ENCODE measurements around the gene HS6ST3.

Gene HS6ST3

DNA sequence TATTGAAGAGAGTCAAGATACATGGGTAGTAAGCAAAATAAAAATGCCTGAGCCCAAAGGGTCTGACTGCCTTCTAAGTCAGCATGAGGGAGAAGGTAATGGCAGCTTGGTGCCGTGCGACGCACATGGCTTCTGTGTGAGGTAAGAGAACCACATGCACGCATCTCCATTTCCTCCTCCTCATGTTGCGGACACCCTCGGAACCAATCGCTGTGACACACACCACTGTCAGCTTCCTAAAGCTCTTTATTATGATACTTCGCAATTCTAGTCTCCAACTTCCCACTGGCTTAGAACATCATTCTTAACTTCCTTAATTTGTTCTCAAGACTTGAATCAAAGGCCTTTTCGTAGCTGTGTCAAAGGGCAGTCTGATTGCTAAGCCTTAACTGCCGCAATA is 734.2 kb downstream of the HS6ST3 start:
- H3K4me1 Mint-ChIP-seq (ENCODE audit: low read depth) = no peaks in the 10 kb centered on the region
- no peak overlapping the region for H3K4me3 Mint-ChIP-seq
- no peaks in the 10 kb centered on the region for H3K27me3 Mint-ChIP-seq (ENCODE audit: low read depth)
- H3K27ac Mint-ChIP-seq = no peak overlapping the region
- H3K36me3 Mint-ChIP-seq (ENCODE audit: low read depth) = no peaks in the 10 kb centered on the region
- no peak for DNase-seq (ENCODE audit: low spot score)
- no peaks in the 10 kb centered on the region for H3K9me3 Mint-ChIP-seq

DNA sequence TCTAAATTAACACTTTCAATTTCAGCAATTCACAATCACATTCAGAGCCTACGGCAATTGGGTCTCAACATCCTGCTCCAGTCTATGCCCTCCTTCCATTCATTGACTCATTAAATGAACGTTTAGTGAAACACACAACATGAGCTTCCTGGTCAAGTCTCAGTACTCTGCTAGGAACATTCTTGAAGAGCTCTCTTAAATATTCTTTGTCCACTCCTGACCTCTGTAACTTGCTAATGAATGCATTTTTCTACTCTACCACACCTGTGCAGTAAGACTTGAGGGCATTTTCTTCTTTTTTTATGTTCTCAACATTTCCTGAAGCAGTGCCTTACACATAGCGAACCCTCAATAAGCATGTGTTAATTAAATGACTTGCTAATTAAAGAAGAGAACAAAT is 735.7 kb downstream of the HS6ST3 start:
- Mint-ChIP-seq H3K9me3 (no peaks in the 10 kb centered on the region), H3K36me3 (ENCODE audit: low read depth) (no peaks in the 10 kb centered on the region), H3K27me3 (ENCODE audit: low read depth) (no peaks in the 10 kb centered on the region), H3K27ac (no peak overlapping the region), H3K4me3 (no peak overlapping the region), H3K4me1 (ENCODE audit: low read depth) (no peaks in the 10 kb centered on the region)
- no peak for DNase-seq (ENCODE audit: low spot score)

DNA sequence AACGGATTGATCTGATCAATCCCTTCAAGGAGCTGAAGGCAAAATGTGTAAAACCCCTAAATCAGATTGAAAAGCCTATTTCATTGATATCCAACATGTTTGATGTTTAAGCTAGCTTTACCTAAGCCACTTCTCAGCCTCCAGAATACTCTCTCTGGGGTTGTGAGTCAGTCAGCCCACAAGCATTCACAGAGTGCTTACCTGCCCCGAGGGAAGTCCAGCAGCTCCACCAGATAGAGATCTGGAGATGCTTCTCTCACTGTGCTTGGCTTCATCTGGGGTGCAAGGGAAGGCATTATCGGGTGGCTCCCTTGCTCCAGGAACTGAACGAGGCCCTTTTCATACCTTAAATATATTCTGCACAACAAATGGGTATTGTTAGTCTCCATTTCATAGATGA is 744.7 kb downstream of the HS6ST3 start:
- no peak for DNase-seq (ENCODE audit: low spot score)
- Mint-ChIP-seq H3K4me1 (ENCODE audit: low read depth) (no peaks in the 10 kb centered on the region), H3K4me3 (no peak overlapping the region), H3K36me3 (ENCODE audit: low read depth) (no peaks in the 10 kb centered on the region), H3K27me3 (ENCODE audit: low read depth) (no peaks in the 10 kb centered on the region), H3K9me3 (peaks cover 4% of the 10 kb centered on the region), H3K27ac (no peak overlapping the region)

DNA sequence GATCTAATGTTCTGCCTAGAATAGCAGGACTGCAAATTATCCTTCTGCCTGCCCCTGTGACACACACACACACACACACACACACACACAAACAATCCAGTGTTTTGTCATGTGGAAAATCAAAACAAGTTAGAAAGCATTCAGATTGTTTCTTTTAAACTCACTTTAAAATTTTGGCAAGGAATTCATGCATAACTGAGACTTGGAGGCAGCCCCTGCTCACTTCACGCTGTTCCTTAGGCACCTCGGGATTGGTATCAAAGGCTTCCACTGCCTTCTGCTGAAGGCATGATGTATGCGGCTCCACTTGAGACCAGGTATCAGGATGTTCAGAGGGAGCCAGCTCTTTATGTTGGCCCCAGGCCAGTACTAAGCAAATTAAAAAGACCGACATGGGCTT is 745.6 kb downstream of the HS6ST3 start:
- no peak for DNase-seq (ENCODE audit: low spot score)
- Mint-ChIP-seq H3K9me3 (peaks cover 4% of the 10 kb centered on the region), H3K4me1 (ENCODE audit: low read depth) (no peaks in the 10 kb centered on the region), H3K27me3 (ENCODE audit: low read depth) (no peaks in the 10 kb centered on the region), H3K4me3 (no peak overlapping the region), H3K27ac (no peak overlapping the region), H3K36me3 (ENCODE audit: low read depth) (no peaks in the 10 kb centered on the region)

DNA sequence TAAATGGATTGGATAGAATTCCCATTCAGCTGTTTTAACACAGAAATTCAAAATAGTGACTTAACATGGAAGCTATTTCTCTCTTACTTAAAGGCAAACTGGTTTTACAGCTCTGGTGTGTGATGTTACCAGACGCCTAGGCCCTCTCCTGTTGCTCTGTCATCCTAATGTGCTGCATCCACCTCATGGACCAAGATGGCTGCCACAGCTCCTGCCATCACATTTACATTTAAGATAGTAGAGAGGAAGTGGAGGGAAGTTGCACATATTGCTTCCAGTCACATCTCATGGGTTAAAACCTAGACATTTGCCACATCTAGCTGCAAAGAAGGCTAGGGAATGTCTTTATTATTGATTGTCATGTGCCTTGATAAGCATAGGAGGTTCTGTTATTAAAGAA is 746.8 kb downstream of the HS6ST3 start:
- Mint-ChIP-seq H3K9me3 (peaks cover 4% of the 10 kb centered on the region), H3K27ac (no peak overlapping the region), H3K4me1 (ENCODE audit: low read depth) (no peaks in the 10 kb centered on the region), H3K27me3 (ENCODE audit: low read depth) (no peaks in the 10 kb centered on the region), H3K4me3 (no peak overlapping the region), H3K36me3 (ENCODE audit: low read depth) (no peaks in the 10 kb centered on the region)
- DNase-seq (ENCODE audit: low spot score) = no peak

DNA sequence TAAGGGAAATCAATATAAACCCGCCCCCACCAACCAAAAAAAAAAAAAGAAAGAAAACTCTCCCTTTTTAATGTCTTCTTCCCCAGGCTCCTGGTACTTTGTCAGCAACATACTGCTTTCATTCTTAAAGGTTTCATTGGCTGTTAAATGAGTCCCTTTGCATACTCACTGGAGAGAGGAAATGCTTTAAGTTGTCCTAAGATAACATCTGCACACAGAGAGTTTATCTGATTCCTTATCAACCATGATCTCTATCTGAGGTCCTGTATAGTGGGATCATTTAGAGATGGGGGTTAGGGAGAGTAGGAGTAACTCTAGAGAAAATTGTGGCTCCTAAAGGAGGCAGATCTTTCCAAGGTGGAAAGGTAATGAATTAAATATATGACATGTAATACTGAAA is 747.9 kb downstream of the HS6ST3 start:
- no peaks in the 10 kb centered on the region for H3K4me1 Mint-ChIP-seq (ENCODE audit: low read depth)
- no peak overlapping the region for H3K27ac Mint-ChIP-seq
- no peak overlapping the region for H3K4me3 Mint-ChIP-seq
- no peak for DNase-seq (ENCODE audit: low spot score)
- peaks cover 4% of the 10 kb centered on the region for H3K9me3 Mint-ChIP-seq
- no peaks in the 10 kb centered on the region for H3K36me3 Mint-ChIP-seq (ENCODE audit: low read depth)
- no peaks in the 10 kb centered on the region for H3K27me3 Mint-ChIP-seq (ENCODE audit: low read depth)

DNA sequence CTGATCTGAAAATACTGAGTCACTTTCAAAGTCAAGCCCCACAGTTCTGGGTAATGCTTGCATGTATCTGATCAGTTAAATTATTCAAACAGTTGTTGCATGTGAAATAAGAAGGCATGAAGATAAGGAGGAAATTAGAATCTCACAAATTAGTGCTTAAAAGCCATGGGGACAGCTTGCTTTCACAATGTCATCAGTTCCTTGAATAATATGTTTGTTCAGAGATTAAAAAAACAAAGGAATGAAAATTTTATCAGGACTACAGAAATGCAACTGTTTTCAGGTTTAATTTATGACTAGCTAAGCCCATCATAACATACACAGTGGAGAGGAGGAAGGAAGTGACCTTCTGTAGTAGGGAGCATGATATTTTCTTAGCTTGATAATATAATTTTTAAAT is 754.3 kb downstream of the HS6ST3 start:
- H3K27me3 Mint-ChIP-seq (ENCODE audit: low read depth) = no peaks in the 10 kb centered on the region
- H3K9me3 Mint-ChIP-seq = no peaks in the 10 kb centered on the region
- no peak overlapping the region for H3K4me3 Mint-ChIP-seq
- H3K36me3 Mint-ChIP-seq (ENCODE audit: low read depth) = no peaks in the 10 kb centered on the region
- no peak for DNase-seq (ENCODE audit: low spot score)
- no peaks in the 10 kb centered on the region for H3K4me1 Mint-ChIP-seq (ENCODE audit: low read depth)
- H3K27ac Mint-ChIP-seq = no peak overlapping the region

DNA sequence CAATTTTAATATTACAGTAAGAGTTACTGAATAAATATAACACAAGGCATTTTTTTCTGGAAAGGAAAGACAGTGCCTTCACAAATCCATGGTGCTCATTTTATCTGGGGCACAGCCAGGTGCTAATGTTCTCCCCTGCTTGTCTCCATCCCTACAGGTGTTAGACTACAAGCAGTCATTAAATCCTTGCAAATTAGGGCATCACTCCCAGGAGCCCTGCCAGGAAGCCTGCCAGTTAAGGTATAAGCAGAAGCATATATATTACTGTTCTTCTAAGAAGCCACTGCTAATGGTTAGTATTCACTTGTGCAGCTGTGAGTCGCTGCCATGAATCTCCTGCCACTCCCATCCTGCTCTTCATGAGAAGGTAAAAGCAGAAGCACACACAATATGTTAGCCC is 754.7 kb downstream of the HS6ST3 start:
- DNase-seq (ENCODE audit: low spot score) = no peak
- Mint-ChIP-seq H3K36me3 (ENCODE audit: low read depth) (no peaks in the 10 kb centered on the region), H3K27me3 (ENCODE audit: low read depth) (no peaks in the 10 kb centered on the region), H3K4me3 (no peak overlapping the region), H3K27ac (no peak overlapping the region), H3K9me3 (no peaks in the 10 kb centered on the region), H3K4me1 (ENCODE audit: low read depth) (no peaks in the 10 kb centered on the region)

DNA sequence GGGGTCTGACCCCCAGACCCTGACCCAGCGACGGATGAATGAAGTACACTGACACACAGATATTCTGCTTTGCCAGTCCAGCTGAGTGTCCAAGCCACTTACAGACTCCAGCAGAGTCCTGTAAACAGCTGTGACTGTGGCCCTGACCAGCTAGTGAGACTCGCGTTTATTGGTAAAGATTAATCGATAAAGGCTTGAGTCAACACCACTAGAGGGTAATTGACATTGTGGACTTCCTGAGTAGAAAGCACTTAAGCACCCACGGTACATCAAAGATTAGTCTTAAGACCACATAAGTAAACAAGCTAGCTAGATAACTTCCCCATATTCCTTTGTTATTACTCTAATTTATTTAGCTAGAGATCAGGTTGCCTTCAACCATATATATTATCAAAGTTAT is 758.4 kb downstream of the HS6ST3 start:
- H3K27me3 Mint-ChIP-seq (ENCODE audit: low read depth) = no peaks in the 10 kb centered on the region
- H3K4me1 Mint-ChIP-seq (ENCODE audit: low read depth) = no peaks in the 10 kb centered on the region
- H3K36me3 Mint-ChIP-seq (ENCODE audit: low read depth) = no peaks in the 10 kb centered on the region
- no peak overlapping the region for H3K4me3 Mint-ChIP-seq
- DNase-seq (ENCODE audit: low spot score) = no peak
- H3K9me3 Mint-ChIP-seq = peaks cover 7% of the 10 kb centered on the region
- H3K27ac Mint-ChIP-seq = no peak overlapping the region

DNA sequence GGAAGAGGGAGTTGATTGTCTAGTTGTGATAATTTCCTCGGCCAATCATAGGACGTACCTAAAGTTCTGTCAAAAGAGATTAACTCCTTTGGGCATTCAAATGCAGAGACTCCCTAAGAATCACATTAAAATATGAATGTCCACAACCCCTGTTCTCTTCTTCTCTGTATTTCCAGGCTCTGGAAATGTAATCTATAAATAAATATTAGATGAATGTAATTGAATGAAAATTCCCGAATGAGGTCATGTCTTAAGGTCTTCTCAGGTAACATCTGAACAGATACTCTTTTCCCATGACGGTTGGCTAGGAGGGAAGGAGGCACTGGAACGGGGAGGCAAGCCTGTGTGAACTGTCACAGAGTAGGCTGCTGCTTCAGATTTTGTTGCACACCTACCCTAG is 759.2 kb downstream of the HS6ST3 start:
- H3K27me3 Mint-ChIP-seq (ENCODE audit: low read depth) = no peaks in the 10 kb centered on the region
- H3K27ac Mint-ChIP-seq = no peak overlapping the region
- peaks cover 13% of the 10 kb centered on the region for H3K9me3 Mint-ChIP-seq
- H3K4me1 Mint-ChIP-seq (ENCODE audit: low read depth) = no peaks in the 10 kb centered on the region
- no peak overlapping the region for H3K4me3 Mint-ChIP-seq
- no peak for DNase-seq (ENCODE audit: low spot score)
- no peaks in the 10 kb centered on the region for H3K36me3 Mint-ChIP-seq (ENCODE audit: low read depth)

DNA sequence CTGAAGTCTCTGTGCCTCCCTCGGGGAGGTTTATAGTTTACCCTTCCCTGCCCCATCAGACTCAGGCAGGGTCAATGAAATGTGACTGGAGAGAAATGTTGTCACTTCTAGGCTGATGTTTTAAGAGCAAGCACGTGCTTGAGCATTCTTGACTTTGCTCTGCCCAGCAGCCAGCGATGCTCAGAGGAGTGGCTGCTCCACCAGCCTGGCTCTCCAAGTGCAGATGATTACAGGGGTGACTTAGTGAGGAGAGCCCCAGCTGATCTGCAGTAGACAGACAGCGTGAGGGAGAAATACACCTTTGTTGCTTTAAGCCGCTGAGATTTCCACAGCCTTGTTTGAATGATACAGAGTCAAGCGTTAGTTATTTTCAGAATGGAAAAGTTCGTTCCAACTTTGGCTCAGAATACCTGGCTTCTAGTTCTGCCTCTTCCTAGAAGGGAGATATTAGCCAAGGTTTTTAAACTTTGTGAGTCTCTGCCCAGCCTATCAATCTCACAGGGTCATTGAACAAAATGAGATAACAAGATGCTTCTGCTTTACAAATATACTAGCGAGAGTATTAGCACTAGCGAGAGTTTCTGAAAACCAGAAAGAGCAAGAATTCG is 760.7 kb downstream of the HS6ST3 start:
- no peak overlapping the region for H3K27ac Mint-ChIP-seq
- no peaks in the 10 kb centered on the region for H3K36me3 Mint-ChIP-seq (ENCODE audit: low read depth)
- H3K4me1 Mint-ChIP-seq (ENCODE audit: low read depth) = no peaks in the 10 kb centered on the region
- DNase-seq (ENCODE audit: low spot score) = no peak
- H3K9me3 Mint-ChIP-seq = peaks cover 13% of the 10 kb centered on the region
- no peaks in the 10 kb centered on the region for H3K27me3 Mint-ChIP-seq (ENCODE audit: low read depth)
- H3K4me3 Mint-ChIP-seq = no peak overlapping the region

DNA sequence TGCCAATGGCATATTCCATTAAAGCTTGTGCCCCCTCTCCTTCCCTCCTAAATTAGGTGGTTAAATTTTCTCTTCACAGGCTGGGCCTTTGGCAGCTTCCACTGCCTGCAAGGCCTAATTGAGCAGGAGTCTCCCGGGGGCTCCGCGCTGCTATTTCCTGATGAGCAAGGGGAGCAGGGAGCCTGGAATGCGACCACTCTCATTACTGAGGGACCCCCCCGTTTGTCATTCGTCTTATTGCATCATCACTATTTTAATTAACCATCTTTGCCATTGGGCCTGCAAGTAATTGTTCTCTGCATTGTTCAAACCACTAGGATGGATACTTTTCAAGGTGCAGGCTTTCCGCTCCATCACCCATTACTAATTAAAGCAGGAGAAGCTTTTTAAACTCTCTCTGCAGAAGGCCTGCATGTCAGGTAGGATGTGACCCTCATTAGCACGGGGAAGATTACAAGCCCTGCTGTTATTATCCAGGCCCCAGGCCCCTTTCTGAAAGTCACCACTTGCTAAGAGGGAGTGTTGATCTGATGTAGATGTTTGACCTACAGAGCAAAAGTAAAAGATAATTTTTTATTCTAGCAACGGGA is 762.0 kb downstream of the HS6ST3 start:
- no peaks in the 10 kb centered on the region for H3K27me3 Mint-ChIP-seq (ENCODE audit: low read depth)
- DNase-seq (ENCODE audit: low spot score) = no peak

DNA sequence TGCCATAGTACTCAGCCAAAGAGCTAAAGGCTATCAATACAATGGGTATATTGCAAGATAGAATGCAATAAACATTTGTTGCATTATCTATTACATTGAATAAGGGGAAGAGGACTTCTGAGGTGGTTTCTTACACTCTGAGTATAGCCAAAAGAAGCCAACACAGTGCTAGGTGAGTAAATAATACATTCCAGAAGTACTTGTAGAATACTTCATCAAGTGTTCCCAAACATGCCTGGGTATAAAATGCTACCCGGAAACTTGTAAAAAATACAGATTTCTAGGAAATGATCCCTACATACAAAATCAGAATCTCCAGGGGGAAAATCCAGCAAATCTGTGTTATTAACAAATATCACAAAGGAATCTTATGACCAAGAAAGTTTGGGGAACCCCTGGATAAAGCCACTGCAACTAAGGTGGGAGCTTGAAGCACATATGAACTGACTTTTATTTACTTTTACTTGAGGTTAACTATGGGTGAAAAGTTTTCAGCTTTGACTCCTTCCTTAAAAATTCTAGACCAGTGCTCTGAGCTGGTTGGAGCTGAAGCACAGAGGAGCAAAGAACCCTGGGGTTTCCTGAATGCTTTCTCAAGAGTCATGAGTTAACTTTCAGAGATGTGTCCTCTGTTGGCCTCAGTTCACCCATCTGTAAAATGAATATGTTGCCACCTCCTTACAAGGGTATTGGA is 768.4 kb downstream of the HS6ST3 start:
- DNase-seq (ENCODE audit: low spot score) = no peak
- Mint-ChIP-seq H3K36me3 (ENCODE audit: low read depth) (no peaks in the 10 kb centered on the region), H3K27me3 (ENCODE audit: low read depth) (no peaks in the 10 kb centered on the region), H3K27ac (no peak overlapping the region), H3K9me3 (peaks cover 6% of the 10 kb centered on the region), H3K4me1 (ENCODE audit: low read depth) (no peaks in the 10 kb centered on the region), H3K4me3 (no peak overlapping the region)

More for the DNA sequence above, 762.0 kb downstream of the HS6ST3 start:
- H3K9me3 Mint-ChIP-seq = peaks cover 13% of the 10 kb centered on the region
- H3K4me3 Mint-ChIP-seq = no peak overlapping the region
- H3K27ac Mint-ChIP-seq = no peak overlapping the region
- H3K36me3 Mint-ChIP-seq (ENCODE audit: low read depth) = no peaks in the 10 kb centered on the region
- H3K4me1 Mint-ChIP-seq (ENCODE audit: low read depth) = no peaks in the 10 kb centered on the region

DNA sequence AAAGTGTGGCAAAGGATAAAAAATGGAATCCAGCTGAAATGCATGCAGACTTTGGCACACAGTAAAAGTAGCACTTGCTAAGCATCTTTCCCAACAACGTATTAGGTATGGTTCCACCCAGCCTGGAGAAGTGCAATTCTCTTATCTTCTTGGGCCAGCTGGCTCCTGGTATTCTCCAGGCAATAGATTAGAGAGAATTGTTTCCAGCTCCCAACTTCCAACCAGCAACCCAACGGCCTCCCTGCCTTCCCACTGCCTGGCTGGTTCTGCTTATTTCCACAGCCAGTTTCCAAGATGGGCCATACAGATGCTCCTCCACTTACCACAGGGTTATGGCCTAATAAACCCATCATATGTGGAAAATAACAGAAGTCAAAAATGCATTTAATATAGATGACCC is 771.0 kb downstream of the HS6ST3 start:
- Mint-ChIP-seq H3K27ac (no peak overlapping the region), H3K4me3 (no peak overlapping the region)

DNA sequence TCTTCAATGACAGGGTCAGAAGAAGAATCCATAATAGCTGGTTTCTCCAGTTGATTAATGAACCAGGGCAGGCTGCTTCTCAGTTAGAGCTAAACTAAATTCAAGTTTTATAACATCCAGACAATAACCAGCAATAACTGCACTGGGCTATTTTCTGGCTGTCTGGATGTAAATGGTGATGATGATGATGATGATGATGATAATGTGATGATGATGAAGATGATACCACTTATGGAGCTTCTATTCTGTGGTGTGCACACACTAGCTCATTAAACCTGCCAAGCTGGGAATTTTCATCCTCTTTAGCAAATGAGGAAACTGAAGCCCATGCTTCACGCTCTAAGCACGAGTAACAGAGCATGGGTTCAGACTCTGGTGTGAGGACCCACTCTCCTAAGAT is 772.2 kb downstream of the HS6ST3 start:
- Mint-ChIP-seq H3K36me3 (ENCODE audit: low read depth) (no peaks in the 10 kb centered on the region), H3K27ac (no peak overlapping the region)

More for the DNA sequence above, 771.0 kb downstream of the HS6ST3 start:
- no peak for DNase-seq (ENCODE audit: low spot score)
- Mint-ChIP-seq H3K36me3 (ENCODE audit: low read depth) (no peaks in the 10 kb centered on the region), H3K27me3 (ENCODE audit: low read depth) (no peaks in the 10 kb centered on the region), H3K9me3 (peaks cover 4% of the 10 kb centered on the region), H3K4me1 (ENCODE audit: low read depth) (no peaks in the 10 kb centered on the region)

More for the DNA sequence above, 772.2 kb downstream of the HS6ST3 start:
- H3K9me3 Mint-ChIP-seq = peaks cover 4% of the 10 kb centered on the region
- H3K4me3 Mint-ChIP-seq = no peak overlapping the region
- no peak for DNase-seq (ENCODE audit: low spot score)
- H3K27me3 Mint-ChIP-seq (ENCODE audit: low read depth) = no peaks in the 10 kb centered on the region
- H3K4me1 Mint-ChIP-seq (ENCODE audit: low read depth) = no peaks in the 10 kb centered on the region
